Measurements from ENCODE around the gene IRF8. TPM values are rescaled to one million over a fixed set of nuclear protein-coding genes. Genes with fewer than 3 reads are reported as not detected.

The IRF8 gene
- total RNA-seq, 1 donor from 2014 or later = 2.2 TPM

DNA sequence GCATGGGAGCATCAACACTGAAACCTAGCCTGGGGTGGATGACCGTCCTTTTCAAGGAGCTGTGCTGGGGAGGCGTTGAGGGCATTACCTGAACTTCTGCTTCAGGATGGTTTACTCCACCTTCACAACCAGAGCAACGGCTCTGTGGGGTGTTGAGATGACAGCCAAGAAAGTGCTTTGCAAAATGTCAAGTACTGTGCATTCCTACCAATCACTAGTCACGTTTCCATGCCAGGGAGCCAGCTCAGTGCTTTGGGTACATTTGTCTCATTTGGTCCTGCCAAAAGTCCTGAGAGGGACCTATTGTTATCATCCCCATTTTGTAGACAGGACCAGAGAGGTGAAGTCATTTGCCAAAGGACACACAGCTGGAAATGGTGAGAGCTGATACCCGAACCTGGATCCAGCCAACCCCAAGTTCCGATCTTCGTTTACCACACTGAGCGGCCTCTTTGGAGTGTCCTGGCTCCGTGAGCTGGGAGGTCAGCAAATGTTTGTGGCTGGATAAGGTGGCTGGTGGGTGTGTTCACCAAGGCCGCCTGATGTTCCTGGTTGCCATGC lies 61.6 kb downstream of the IRF8 start:
- TF ChIP-seq, protein P1, sequence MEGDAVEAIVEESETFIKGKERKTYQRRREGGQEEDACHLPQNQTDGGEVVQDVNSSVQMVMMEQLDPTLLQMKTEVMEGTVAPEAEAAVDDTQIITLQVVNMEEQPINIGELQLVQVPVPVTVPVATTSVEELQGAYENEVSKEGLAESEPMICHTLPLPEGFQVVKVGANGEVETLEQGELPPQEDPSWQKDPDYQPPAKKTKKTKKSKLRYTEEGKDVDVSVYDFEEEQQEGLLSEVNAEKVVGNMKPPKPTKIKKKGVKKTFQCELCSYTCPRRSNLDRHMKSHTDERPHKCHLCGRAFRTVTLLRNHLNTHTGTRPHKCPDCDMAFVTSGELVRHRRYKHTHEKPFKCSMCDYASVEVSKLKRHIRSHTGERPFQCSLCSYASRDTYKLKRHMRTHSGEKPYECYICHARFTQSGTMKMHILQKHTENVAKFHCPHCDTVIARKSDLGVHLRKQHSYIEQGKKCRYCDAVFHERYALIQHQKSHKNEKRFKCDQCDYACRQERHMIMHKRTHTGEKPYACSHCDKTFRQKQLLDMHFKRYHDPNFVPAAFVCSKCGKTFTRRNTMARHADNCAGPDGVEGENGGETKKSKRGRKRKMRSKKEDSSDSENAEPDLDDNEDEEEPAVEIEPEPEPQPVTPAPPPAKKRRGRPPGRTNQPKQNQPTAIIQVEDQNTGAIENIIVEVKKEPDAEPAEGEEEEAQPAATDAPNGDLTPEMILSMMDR (IDR thresholded peaks at IDR 0.05; ENCODE audit: insufficient read depth, low read length, poor library complexity, severe bottlenecking) = no peak
- H3K27me3 ChIP-seq (ENCODE audit: control insufficient read depth, insufficient read depth, low read length) = no peaks in the 10 kb centered on the region
- DNase-seq (ENCODE audit: low read depth) = no peak
- H3K36me3 ChIP-seq (ENCODE audit: control insufficient read depth, insufficient read depth, low read length) = no peaks in the 10 kb centered on the region
- no peak overlapping the region for H3K4me3 ChIP-seq (ENCODE audit: low read depth, low read length)

DNA sequence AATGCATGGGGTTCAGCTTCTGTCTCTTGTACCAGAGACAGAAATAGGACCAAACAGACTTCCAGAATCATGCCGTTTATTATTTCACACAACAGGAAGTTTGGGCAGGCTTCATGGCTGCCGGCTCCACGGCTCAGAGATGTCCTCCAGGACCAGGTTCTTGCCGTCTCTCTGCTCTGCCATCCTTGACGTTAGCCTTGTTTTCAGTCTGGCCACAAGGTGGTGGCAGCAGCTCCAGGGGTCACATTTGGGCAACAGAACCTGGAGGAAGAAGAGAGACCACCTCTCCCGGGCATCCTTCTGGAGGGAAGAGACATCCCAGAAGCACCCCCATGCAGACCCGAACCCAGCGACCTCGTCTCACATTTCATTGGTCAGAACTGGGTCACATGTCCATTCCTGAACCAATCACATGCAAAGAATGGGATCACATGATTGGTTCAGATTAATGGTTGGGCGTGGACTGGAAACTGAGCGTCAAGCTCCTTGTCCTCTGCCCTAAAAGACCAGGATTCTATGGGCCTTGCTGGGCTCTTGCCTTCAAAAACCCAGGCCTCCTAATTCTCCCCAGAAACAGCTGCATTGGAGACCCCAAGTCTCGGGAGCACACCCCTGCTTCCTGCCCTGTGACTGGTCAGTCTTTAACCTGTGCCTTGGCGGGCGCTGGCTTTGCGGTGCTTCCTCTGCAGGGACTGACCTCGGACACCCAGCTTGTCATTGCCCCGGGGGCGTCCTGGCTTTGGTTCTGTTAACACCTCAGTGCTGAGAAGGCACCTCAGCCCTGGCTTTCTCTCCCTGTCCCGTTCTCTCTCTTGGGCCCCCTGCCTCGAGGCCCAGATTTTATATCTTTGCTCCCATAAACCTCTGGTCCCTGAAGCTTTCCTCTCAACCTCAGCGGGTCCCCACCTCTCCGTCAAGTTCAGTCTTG lies 63.3 kb downstream of the IRF8 start:
- TF ChIP-seq, protein P1 (IDR thresholded peaks at IDR 0.05; ENCODE audit: insufficient read depth, low read length, poor library complexity, severe bottlenecking) = no peak
- no peaks in the 10 kb centered on the region for H3K27me3 ChIP-seq (ENCODE audit: control insufficient read depth, insufficient read depth, low read length)
- no peak for DNase-seq (ENCODE audit: low read depth)
- H3K36me3 ChIP-seq (ENCODE audit: control insufficient read depth, insufficient read depth, low read length) = no peaks in the 10 kb centered on the region
- no peak overlapping the region for H3K4me3 ChIP-seq (ENCODE audit: low read depth, low read length)

DNA sequence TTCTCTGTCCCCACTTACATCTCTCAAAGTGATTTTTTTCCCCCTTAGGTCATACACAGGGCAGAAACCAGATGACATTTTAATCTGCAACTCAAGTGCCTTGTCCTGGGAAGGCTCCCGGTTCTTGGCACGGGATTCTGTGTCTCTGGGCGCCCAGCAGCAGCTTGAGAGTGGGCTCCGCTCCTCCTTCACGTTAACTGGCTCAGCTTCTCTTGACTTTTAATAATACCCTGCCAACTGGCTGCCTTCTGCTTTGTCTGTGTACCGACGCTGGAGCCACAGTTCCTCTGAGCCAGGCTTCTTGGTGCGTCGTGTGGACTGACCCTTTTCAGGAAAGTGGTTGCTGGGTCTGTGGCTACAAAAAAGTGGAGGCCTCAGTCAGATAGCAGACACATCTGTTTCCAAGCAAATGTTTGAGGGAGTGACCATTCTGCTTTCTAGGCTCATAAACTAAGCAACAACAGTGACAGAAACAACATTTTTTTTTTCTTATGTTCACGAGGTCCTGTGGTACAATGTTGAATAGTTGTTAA lies 64.9 kb downstream of the IRF8 start:
- no peaks in the 10 kb centered on the region for H3K36me3 ChIP-seq (ENCODE audit: control insufficient read depth, insufficient read depth, low read length)
- H3K4me3 ChIP-seq (ENCODE audit: low read depth, low read length) = no peak overlapping the region
- no peak for DNase-seq (ENCODE audit: low read depth)
- TF ChIP-seq, protein P1 (IDR thresholded peaks at IDR 0.05; ENCODE audit: insufficient read depth, low read length, poor library complexity, severe bottlenecking) = no peak
- H3K27me3 ChIP-seq (ENCODE audit: control insufficient read depth, insufficient read depth, low read length) = no peaks in the 10 kb centered on the region

DNA sequence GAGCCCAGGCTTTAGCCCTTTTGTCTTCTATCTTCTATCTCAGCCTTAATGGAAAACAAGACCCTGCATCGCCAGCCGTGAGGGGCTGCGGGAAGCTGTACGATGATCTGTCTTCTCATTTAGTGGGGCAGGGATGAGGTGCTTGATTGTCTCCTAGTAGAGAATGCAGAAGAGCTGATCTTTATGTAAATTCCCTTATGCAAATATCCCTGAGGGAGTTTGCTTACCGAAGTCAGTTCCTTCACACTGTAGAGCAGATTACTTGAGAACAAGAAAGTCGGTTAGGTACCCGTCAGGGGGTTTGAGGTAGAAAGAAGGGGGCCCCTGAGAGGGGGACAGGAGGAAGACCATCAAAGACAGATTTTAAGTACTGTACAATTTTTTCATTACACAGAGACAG lies 66.2 kb downstream of the IRF8 start:
- no peak for DNase-seq (ENCODE audit: low read depth)
- H3K36me3 ChIP-seq (ENCODE audit: control insufficient read depth, insufficient read depth, low read length) = no peaks in the 10 kb centered on the region
- TF ChIP-seq, protein P1 (IDR thresholded peaks at IDR 0.05; ENCODE audit: insufficient read depth, low read length, poor library complexity, severe bottlenecking) = no peak
- H3K4me3 ChIP-seq (ENCODE audit: low read depth, low read length) = no peak overlapping the region
- H3K27me3 ChIP-seq (ENCODE audit: control insufficient read depth, insufficient read depth, low read length) = no peaks in the 10 kb centered on the region

DNA sequence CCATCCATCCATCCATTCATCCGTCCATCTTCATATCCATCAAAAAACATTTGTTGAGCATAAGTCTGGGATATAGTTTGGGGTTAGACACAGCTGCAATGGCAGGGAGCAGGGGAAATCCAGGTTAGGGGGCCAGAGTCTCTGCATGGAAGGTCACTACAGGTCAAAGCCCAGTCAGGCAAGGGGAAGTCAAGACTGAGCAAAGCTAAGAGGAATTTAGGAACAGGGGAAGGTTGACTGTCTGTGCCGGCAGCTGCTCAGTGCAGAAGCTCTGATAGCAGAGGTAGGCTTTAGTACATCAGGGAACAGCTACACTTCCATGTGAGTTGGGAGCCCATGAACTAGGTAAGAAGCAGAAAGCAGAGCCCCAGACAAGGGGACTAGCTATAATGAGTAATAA lies 68.1 kb downstream of the IRF8 start:
- TF ChIP-seq, protein P1 (IDR thresholded peaks at IDR 0.05; ENCODE audit: insufficient read depth, low read length, poor library complexity, severe bottlenecking) = no peak
- no peaks in the 10 kb centered on the region for H3K27me3 ChIP-seq (ENCODE audit: control insufficient read depth, insufficient read depth, low read length)
- H3K4me3 ChIP-seq (ENCODE audit: low read depth, low read length) = no peak overlapping the region
- H3K36me3 ChIP-seq (ENCODE audit: control insufficient read depth, insufficient read depth, low read length) = no peaks in the 10 kb centered on the region
- no peak for DNase-seq (ENCODE audit: low read depth)
